ENCODE measurements around the gene RABL6. TPM values are rescaled to one million over a fixed set of nuclear protein-coding genes. Genes with fewer than 3 reads are reported as not detected.
"Not testable (repeated sequence)": the region's sequence is repeated elsewhere in the genome, so short reads cannot be mapped to it uniquely, and the experiment has no call there.

Gene RABL6
- total RNA-seq, 1 experiment from 2014 or later, result 43.1 TPM

- Histone ChIP-seq H3K4me1 (ENCODE audit: low read length) (peaks cover 14% of the 10 kb centered on the region), H3K36me3 (ENCODE audit: insufficient read depth, low read length) (peaks cover 3% of the 10 kb centered on the region; the same call in 1 of the 2 replicates)
Observed at GRCh38 chr9:136868644-136869043, 60.9 kb downstream of the RABL6 start.

GRCh38 chr9:136869611-136870010, 61.9 kb downstream of the RABL6 start:
- not testable (repeated sequence) for DNase-seq; H4K20me1 ChIP-seq (ENCODE audit: insufficient read depth, low read depth, low read length); H3K9me2 ChIP-seq (replicated peaks; ENCODE audit: insufficient read depth, low read length); H3K27ac ChIP-seq (ENCODE audit: low read length); H3K9ac ChIP-seq (ENCODE audit: low read length); H3K9me3 ChIP-seq (ENCODE audit: low read length); H2AFZ ChIP-seq (ENCODE audit: low read length); H3K36me3 ChIP-seq (ENCODE audit: insufficient read depth, low read length); H3K4me3 ChIP-seq (ENCODE audit: low read length); H3K4me2 ChIP-seq (ENCODE audit: low read depth, low read length, poor library complexity, severe bottlenecking); H3K27me3 ChIP-seq (ENCODE audit: low read length)
- Histone ChIP-seq H3K4me1 (ENCODE audit: low read length) (peaks cover 14% of the 10 kb centered on the region), H3K79me2 (ENCODE audit: low read length) (peaks cover 20% of the 10 kb centered on the region)

More at GRCh38 chr9:136868644-136869043, 60.9 kb downstream of the RABL6 start:
- H3K9me3 ChIP-seq (ENCODE audit: low read length), result 0 out of 2 replicates have a peak, but pooled peaks cover 5% of the 10 kb centered on the region
- peaks cover 27% of the 10 kb centered on the region for H3K79me2 ChIP-seq (ENCODE audit: low read length)
- no peak overlapping the region for H3K9ac ChIP-seq (ENCODE audit: low read length)
- no peak overlapping the region for H3K27ac ChIP-seq (ENCODE audit: low read length)
- no peak for DNase-seq
- peaks cover 12% of the 10 kb centered on the region; the same call in 1 of the 2 replicates for H4K20me1 ChIP-seq (ENCODE audit: insufficient read depth, low read depth, low read length)
- H3K9me2 ChIP-seq (replicated peaks; ENCODE audit: insufficient read depth, low read length), result no peaks in the 10 kb centered on the region
- no peak overlapping the region for H3K4me3 ChIP-seq (ENCODE audit: low read length)
- H2AFZ ChIP-seq (ENCODE audit: low read length), result no peak overlapping the region
- H3K27me3 ChIP-seq (ENCODE audit: low read length), result no peaks in the 10 kb centered on the region
- no peak overlapping the region for H3K4me2 ChIP-seq (ENCODE audit: low read depth, low read length, poor library complexity, severe bottlenecking)

GRCh38 chr9:136875155-136875554, 67.4 kb downstream of the RABL6 start:
- H3K27ac ChIP-seq (ENCODE audit: low read length), result no peak overlapping the region
- no peaks in the 10 kb centered on the region for H3K79me2 ChIP-seq (ENCODE audit: low read length)
- DNase-seq, result no peak
- no peak overlapping the region for H3K4me2 ChIP-seq (ENCODE audit: low read depth, low read length, poor library complexity, severe bottlenecking)
- no peak overlapping the region for H2AFZ ChIP-seq (ENCODE audit: low read length)
- no peaks in the 10 kb centered on the region for H3K9me2 ChIP-seq (replicated peaks; ENCODE audit: insufficient read depth, low read length)
- no peaks in the 10 kb centered on the region for H3K4me1 ChIP-seq (ENCODE audit: low read length)
- H3K27me3 ChIP-seq (ENCODE audit: low read length), result no peaks in the 10 kb centered on the region
- no peak overlapping the region for H3K4me3 ChIP-seq (ENCODE audit: low read length)
- H3K36me3 ChIP-seq (ENCODE audit: insufficient read depth, low read length), result no peaks in the 10 kb centered on the region
- 0 out of 2 replicates have a peak, but pooled peaks cover 5% of the 10 kb centered on the region for H3K9me3 ChIP-seq (ENCODE audit: low read length)
- H3K9ac ChIP-seq (ENCODE audit: low read length), result no peak overlapping the region
- H4K20me1 ChIP-seq (ENCODE audit: insufficient read depth, low read depth, low read length), result no peaks in the 10 kb centered on the region

GRCh38 chr9:136876476-136876875, 68.7 kb downstream of the RABL6 start:
- H3K4me1 ChIP-seq (ENCODE audit: low read length), result no peaks in the 10 kb centered on the region
- no peaks in the 10 kb centered on the region for H3K9me2 ChIP-seq (replicated peaks; ENCODE audit: insufficient read depth, low read length)
- no peak overlapping the region for H3K27ac ChIP-seq (ENCODE audit: low read length)
- H2AFZ ChIP-seq (ENCODE audit: low read length), result no peak overlapping the region
- H3K27me3 ChIP-seq (ENCODE audit: low read length), result no peaks in the 10 kb centered on the region
- H3K79me2 ChIP-seq (ENCODE audit: low read length), result no peaks in the 10 kb centered on the region
- no peak overlapping the region for H3K4me3 ChIP-seq (ENCODE audit: low read length)
- no peak for DNase-seq
- H3K9me3 ChIP-seq (ENCODE audit: low read length), result 0 out of 2 replicates have a peak, but pooled peaks cover 5% of the 10 kb centered on the region
- no peak overlapping the region for H3K4me2 ChIP-seq (ENCODE audit: low read depth, low read length, poor library complexity, severe bottlenecking)
- H3K36me3 ChIP-seq (ENCODE audit: insufficient read depth, low read length), result no peaks in the 10 kb centered on the region
- H4K20me1 ChIP-seq (ENCODE audit: insufficient read depth, low read depth, low read length), result no peaks in the 10 kb centered on the region
- H3K9ac ChIP-seq (ENCODE audit: low read length), result no peak overlapping the region

GRCh38 chr9:136880651-136881050, 72.9 kb downstream of the RABL6 start:
- Histone ChIP-seq H3K36me3 (ENCODE audit: insufficient read depth, low read length) (no peaks in the 10 kb centered on the region), H3K4me2 (ENCODE audit: low read depth, low read length, poor library complexity, severe bottlenecking) (no peak overlapping the region), H2AFZ (ENCODE audit: low read length) (no peak overlapping the region), H3K9me2 (replicated peaks; ENCODE audit: insufficient read depth, low read length) (no peaks in the 10 kb centered on the region), H3K4me1 (ENCODE audit: low read length) (peaks cover 18% of the 10 kb centered on the region), H4K20me1 (ENCODE audit: insufficient read depth, low read depth, low read length) (no peaks in the 10 kb centered on the region), H3K79me2 (ENCODE audit: low read length) (no peaks in the 10 kb centered on the region), H3K4me3 (ENCODE audit: low read length) (no peak overlapping the region), H3K27me3 (ENCODE audit: low read length) (no peaks in the 10 kb centered on the region), H3K27ac (ENCODE audit: low read length) (no peak overlapping the region), H3K9me3 (ENCODE audit: low read length) (no peaks in the 10 kb centered on the region), H3K9ac (ENCODE audit: low read length) (no peak overlapping the region)
- peak; percentile 59 for DNase-seq

GRCh38 chr9:136881691-136882108, 74.0 kb downstream of the RABL6 start:
- Histone ChIP-seq H3K36me3 (ENCODE audit: insufficient read depth, low read length) (no peaks in the 10 kb centered on the region), H2AFZ (ENCODE audit: low read length) (no peak overlapping the region), H3K27me3 (ENCODE audit: low read length) (no peaks in the 10 kb centered on the region), H3K4me1 (ENCODE audit: low read length) (peaks cover 20% of the 10 kb centered on the region), H3K4me3 (ENCODE audit: low read length) (no peak overlapping the region), H3K79me2 (ENCODE audit: low read length) (peaks cover 1% of the 10 kb centered on the region), H3K9me2 (replicated peaks; ENCODE audit: insufficient read depth, low read length) (no peaks in the 10 kb centered on the region), H3K9ac (ENCODE audit: low read length) (peak overlapping the region; percentile 30), H3K9me3 (ENCODE audit: low read length) (no peaks in the 10 kb centered on the region), H3K4me2 (ENCODE audit: low read depth, low read length, poor library complexity, severe bottlenecking) (peak overlapping the region; percentile 22), H4K20me1 (ENCODE audit: insufficient read depth, low read depth, low read length) (no peaks in the 10 kb centered on the region), H3K27ac (ENCODE audit: low read length) (no peak overlapping the region)
- DNase-seq, result no peak

GRCh38 chr9:136882109-136882946, 74.6 kb downstream of the RABL6 start:
- H3K4me1 ChIP-seq (ENCODE audit: low read length), result peaks cover 23% of the 10 kb centered on the region

GRCh38 chr9:136882947-136883283, 75.2 kb downstream of the RABL6 start:
- H4K20me1 ChIP-seq (ENCODE audit: insufficient read depth, low read depth, low read length); H3K27ac ChIP-seq (ENCODE audit: low read length); H3K27me3 ChIP-seq (ENCODE audit: low read length); H3K9me2 ChIP-seq (replicated peaks; ENCODE audit: insufficient read depth, low read length); H3K4me3 ChIP-seq (ENCODE audit: low read length); H3K36me3 ChIP-seq (ENCODE audit: insufficient read depth, low read length); DNase-seq; H3K4me2 ChIP-seq (ENCODE audit: low read depth, low read length, poor library complexity, severe bottlenecking); H2AFZ ChIP-seq (ENCODE audit: low read length); H3K9me3 ChIP-seq (ENCODE audit: low read length): not testable (repeated sequence)
- Histone ChIP-seq H3K79me2 (ENCODE audit: low read length) (peaks cover 13% of the 10 kb centered on the region), H3K9ac (ENCODE audit: low read length) (peak overlapping the region; percentile 30), H3K4me1 (ENCODE audit: low read length) (peaks cover 28% of the 10 kb centered on the region)

More at GRCh38 chr9:136882109-136882946, 74.6 kb downstream of the RABL6 start:
- Histone ChIP-seq H3K79me2 (ENCODE audit: low read length) (peaks cover 8% of the 10 kb centered on the region), H2AFZ (ENCODE audit: low read length) (no peak overlapping the region), H3K27me3 (ENCODE audit: low read length) (no peaks in the 10 kb centered on the region), H3K4me3 (ENCODE audit: low read length) (no peak overlapping the region), H3K27ac (ENCODE audit: low read length) (no peak overlapping the region), H3K9me2 (replicated peaks; ENCODE audit: insufficient read depth, low read length) (no peaks in the 10 kb centered on the region), H3K9me3 (ENCODE audit: low read length) (no peaks in the 10 kb centered on the region), H4K20me1 (ENCODE audit: insufficient read depth, low read depth, low read length) (peaks cover 4% of the 10 kb centered on the region; the same call in 1 of the 2 replicates), H3K4me2 (ENCODE audit: low read depth, low read length, poor library complexity, severe bottlenecking) (peak overlapping the region; percentile 22), H3K36me3 (ENCODE audit: insufficient read depth, low read length) (no peaks in the 10 kb centered on the region), H3K9ac (ENCODE audit: low read length) (peak overlapping the region; percentile 30)
- peak; percentile 58 for DNase-seq

All from Karpas-422 (cell line).